ENCODE measurements around the gene TNFSF8.

- TF ChIP-seq CTCF (conservative IDR thresholded peaks at IDR 0.05; ENCODE audit: low read depth, low read length) (no peak), ELK1 (IDR thresholded peaks at IDR 0.05; ENCODE audit: borderline replicate concordance, low read depth, low read length) (no peak), POLR2A (IDR thresholded peaks at IDR 0.05; ENCODE audit: low read depth, low read length) (no peak), RAD21 (IDR thresholded peaks at IDR 0.05; ENCODE audit: low read length) (no peak), BHLHE40 (IDR thresholded peaks at IDR 0.05; ENCODE audit: low read depth, low read length) (no peak), MXI1 (IDR thresholded peaks at IDR 0.05; ENCODE audit: borderline replicate concordance, low read depth, low read length) (no peak), USF2 (IDR thresholded peaks at IDR 0.05; ENCODE audit: low read depth, low read length) (no peak), RFX5 (IDR thresholded peaks at IDR 0.05; ENCODE audit: low read depth, low read length) (no peak), CEBPB (IDR thresholded peaks at IDR 0.05; ENCODE audit: low read depth, low read length) (no peak), MAFK (IDR thresholded peaks at IDR 0.05; ENCODE audit: low read depth, low read length) (no peak), FOS (IDR thresholded peaks at IDR 0.05; ENCODE audit: low read depth, low read length) (no peak), CHD1 (IDR thresholded peaks at IDR 0.05; ENCODE audit: low read depth, low read length) (no peak), RCOR1 (IDR thresholded peaks at IDR 0.05; ENCODE audit: insufficient replicate concordance, low read length) (no peak)
These were observed 68.3 kb downstream of the TNFSF8 start for GRCh38 chr9:114861922-114862605.

Data from IMR-90 (cell line).